Measurements from ENCODE around the gene CHST11. TPM values are rescaled to one million over a fixed set of nuclear protein-coding genes. Genes with fewer than 3 reads are reported as not detected.

The CHST11 gene
- polyA plus RNA-seq, 1 donor (not counting 4 experiments of a cell fraction or from before 2014, with no cell fraction given): 11.9 TPM

DNA sequence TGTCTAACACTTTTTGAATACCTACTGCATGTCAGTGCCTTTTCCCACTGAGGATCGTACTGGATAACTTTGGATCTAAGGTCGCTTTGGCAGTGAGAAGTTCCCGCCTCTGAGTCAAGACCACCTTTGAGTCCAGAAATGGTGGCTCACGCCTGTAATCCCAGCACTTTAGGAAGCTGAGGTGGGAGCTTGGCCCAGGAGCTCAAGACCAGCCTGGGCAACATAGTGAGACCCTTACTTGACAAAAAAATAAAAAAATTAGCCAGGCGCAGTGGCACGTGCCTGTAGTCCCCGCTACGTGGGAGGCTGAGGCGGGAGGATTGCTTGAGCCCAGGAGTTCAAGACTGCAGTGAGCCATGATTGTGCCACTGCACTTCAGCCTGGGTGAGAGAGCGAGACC, 61.1 kb downstream of the CHST11 start:
- Histone ChIP-seq H3K4me1 (ENCODE audit: control insufficient read depth, extremely low read depth, insufficient read depth, low read length) (no peaks in the 10 kb centered on the region), H4K20me1 (ENCODE audit: control insufficient read depth, extremely low read depth, insufficient read depth, low read length) (peaks cover 2% of the 10 kb centered on the region), H2AFZ (ENCODE audit: control insufficient read depth, low read length) (no peak overlapping the region), H3K9me3 (ENCODE audit: control insufficient read depth, low read depth, low read length) (no peaks in the 10 kb centered on the region), H3K9me1 (ENCODE audit: control insufficient read depth, extremely low read depth, insufficient read depth, low read length) (no peaks in the 10 kb centered on the region), H3K27ac (ENCODE audit: control insufficient read depth, insufficient read depth, low read length) (no peak overlapping the region), H3K4me2 (ENCODE audit: control insufficient read depth, extremely low read depth, insufficient read depth, low read depth, low read length) (no peak overlapping the region), H3K27me3 (ENCODE audit: control insufficient read depth, extremely low read depth, insufficient read depth, low read length) (no peaks in the 10 kb centered on the region), H3K36me3 (ENCODE audit: control insufficient read depth in 2 of 2, extremely low read depth in 1 of 2, insufficient read depth in 2 of 2, low read length in 2 of 2) (no peaks in the 10 kb centered on the region), H3K9ac (ENCODE audit: control insufficient read depth, extremely low read depth, insufficient read depth, low read length) (no peak overlapping the region), H3K4me3 (ENCODE audit: control insufficient read depth in 2 of 3, extremely low read depth in 1 of 3, insufficient read depth in 2 of 3, low read depth in 1 of 3, low read length in 3 of 3) (no peak overlapping the region), H3K79me2 (ENCODE audit: control insufficient read depth, insufficient read depth, low read length) (peaks cover 35% of the 10 kb centered on the region)
- dilution Hi-C loops (cut with MboI; ENCODE audit: extremely low pct_ligation_motif_present, low sequenced_read_pairs): no loop called here
- no peak for DNase-seq (ENCODE audit: low read depth, low spot score)
- TF ChIP-seq, protein P1, sequence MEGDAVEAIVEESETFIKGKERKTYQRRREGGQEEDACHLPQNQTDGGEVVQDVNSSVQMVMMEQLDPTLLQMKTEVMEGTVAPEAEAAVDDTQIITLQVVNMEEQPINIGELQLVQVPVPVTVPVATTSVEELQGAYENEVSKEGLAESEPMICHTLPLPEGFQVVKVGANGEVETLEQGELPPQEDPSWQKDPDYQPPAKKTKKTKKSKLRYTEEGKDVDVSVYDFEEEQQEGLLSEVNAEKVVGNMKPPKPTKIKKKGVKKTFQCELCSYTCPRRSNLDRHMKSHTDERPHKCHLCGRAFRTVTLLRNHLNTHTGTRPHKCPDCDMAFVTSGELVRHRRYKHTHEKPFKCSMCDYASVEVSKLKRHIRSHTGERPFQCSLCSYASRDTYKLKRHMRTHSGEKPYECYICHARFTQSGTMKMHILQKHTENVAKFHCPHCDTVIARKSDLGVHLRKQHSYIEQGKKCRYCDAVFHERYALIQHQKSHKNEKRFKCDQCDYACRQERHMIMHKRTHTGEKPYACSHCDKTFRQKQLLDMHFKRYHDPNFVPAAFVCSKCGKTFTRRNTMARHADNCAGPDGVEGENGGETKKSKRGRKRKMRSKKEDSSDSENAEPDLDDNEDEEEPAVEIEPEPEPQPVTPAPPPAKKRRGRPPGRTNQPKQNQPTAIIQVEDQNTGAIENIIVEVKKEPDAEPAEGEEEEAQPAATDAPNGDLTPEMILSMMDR (optimal IDR thresholded peaks at IDR 0.05 in 1 of 3, IDR thresholded peaks at IDR 0.05 in 1 of 3, conservative IDR thresholded peaks at IDR 0.05 in 1 of 3; ENCODE audit: extremely low read depth in 1 of 3, insufficient read depth in 2 of 3, low read length in 3 of 3): no peak
- no peak for TF ChIP-seq EZH2 (IDR thresholded peaks at IDR 0.05; ENCODE audit: low read length)
- no peak for FAIRE-seq

DNA sequence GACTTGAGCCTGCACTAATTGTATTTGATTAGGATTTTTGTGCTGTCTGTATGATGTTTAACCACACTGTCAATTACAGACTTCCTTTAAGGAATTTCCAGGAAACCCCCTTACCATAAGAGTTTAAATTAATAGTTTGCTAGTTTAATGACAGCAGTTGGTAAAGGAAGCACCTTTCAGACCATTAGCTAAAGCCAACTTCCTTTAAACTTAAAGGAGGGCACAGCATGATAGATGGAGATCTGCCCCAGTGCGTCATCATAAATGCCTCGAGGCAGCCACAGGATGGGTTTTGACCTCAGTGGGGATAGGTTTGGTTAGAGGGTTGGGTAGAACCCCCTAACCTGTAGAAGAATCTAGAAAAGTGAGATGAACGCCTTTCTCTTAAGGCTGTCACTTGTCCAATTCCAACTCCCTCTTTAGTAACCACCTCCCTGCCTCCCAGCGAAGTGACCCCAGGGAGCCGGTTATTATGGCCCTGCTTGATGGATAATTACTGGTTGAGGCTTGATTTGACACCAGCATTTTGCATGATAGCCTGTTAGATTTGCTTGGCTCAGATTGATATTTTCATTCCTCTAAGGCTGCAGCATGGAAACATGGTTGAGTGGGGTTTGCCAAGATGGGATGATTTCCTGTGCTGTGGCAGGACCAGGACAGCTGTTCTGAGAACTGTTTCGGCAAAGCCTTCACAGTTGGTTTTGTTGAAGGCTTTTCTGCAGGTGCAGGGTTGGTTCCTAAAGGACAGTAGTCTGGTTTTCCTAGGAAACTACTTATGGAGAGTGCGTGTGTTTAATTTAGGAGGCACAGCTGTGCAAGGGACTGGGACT, 62.7 kb downstream of the CHST11 start:
- H3K4me2 ChIP-seq (ENCODE audit: control insufficient read depth, extremely low read depth, insufficient read depth, low read depth, low read length): no peak overlapping the region
- no peaks in the 10 kb centered on the region for H3K9me1 ChIP-seq (ENCODE audit: control insufficient read depth, extremely low read depth, insufficient read depth, low read length)
- H3K4me1 ChIP-seq (ENCODE audit: control insufficient read depth, extremely low read depth, insufficient read depth, low read length): peaks cover 8% of the 10 kb centered on the region
- peaks cover 41% of the 10 kb centered on the region for H3K79me2 ChIP-seq (ENCODE audit: control insufficient read depth, insufficient read depth, low read length)
- FAIRE-seq: no peak
- H3K9me3 ChIP-seq (ENCODE audit: control insufficient read depth, low read depth, low read length): no peaks in the 10 kb centered on the region
- peaks cover 2% of the 10 kb centered on the region for H4K20me1 ChIP-seq (ENCODE audit: control insufficient read depth, extremely low read depth, insufficient read depth, low read length)
- no peak for TF ChIP-seq EZH2 (IDR thresholded peaks at IDR 0.05; ENCODE audit: low read length)
- TF ChIP-seq, protein P1 (optimal IDR thresholded peaks at IDR 0.05 in 1 of 3, IDR thresholded peaks at IDR 0.05 in 1 of 3, conservative IDR thresholded peaks at IDR 0.05 in 1 of 3; ENCODE audit: extremely low read depth in 1 of 3, insufficient read depth in 2 of 3, low read length in 3 of 3): no peak
- DNase-seq (ENCODE audit: low read depth, low spot score): no peak
- no peak overlapping the region for H2AFZ ChIP-seq (ENCODE audit: control insufficient read depth, low read length)
- no peak overlapping the region for H3K4me3 ChIP-seq (ENCODE audit: control insufficient read depth in 2 of 3, extremely low read depth in 1 of 3, insufficient read depth in 2 of 3, low read depth in 1 of 3, low read length in 3 of 3)
- no peaks in the 10 kb centered on the region for H3K27me3 ChIP-seq (ENCODE audit: control insufficient read depth, extremely low read depth, insufficient read depth, low read length)
- H3K27ac ChIP-seq (ENCODE audit: control insufficient read depth, insufficient read depth, low read length): no peak overlapping the region
- dilution Hi-C loops (cut with MboI; ENCODE audit: extremely low pct_ligation_motif_present, low sequenced_read_pairs): no loop called here
- H3K36me3 ChIP-seq (ENCODE audit: control insufficient read depth in 2 of 2, extremely low read depth in 1 of 2, insufficient read depth in 2 of 2, low read length in 2 of 2): no peaks in the 10 kb centered on the region
- H3K9ac ChIP-seq (ENCODE audit: control insufficient read depth, extremely low read depth, insufficient read depth, low read length): no peak overlapping the region
